HG03520 (cell line): ENCODE results near the gene ACP4.

Source experiments
- ATAC-seq: cut with Tn5 transposase; IDR thresholded peaks from one replicate; pipeline ENCODE4 v1.9.1; 2021; ENCODE audit warnings: mild to moderate bottlenecking, moderate library complexity; ENCODE audit not compliant: unreplicated experiment

The ACP4 gene

DNA sequence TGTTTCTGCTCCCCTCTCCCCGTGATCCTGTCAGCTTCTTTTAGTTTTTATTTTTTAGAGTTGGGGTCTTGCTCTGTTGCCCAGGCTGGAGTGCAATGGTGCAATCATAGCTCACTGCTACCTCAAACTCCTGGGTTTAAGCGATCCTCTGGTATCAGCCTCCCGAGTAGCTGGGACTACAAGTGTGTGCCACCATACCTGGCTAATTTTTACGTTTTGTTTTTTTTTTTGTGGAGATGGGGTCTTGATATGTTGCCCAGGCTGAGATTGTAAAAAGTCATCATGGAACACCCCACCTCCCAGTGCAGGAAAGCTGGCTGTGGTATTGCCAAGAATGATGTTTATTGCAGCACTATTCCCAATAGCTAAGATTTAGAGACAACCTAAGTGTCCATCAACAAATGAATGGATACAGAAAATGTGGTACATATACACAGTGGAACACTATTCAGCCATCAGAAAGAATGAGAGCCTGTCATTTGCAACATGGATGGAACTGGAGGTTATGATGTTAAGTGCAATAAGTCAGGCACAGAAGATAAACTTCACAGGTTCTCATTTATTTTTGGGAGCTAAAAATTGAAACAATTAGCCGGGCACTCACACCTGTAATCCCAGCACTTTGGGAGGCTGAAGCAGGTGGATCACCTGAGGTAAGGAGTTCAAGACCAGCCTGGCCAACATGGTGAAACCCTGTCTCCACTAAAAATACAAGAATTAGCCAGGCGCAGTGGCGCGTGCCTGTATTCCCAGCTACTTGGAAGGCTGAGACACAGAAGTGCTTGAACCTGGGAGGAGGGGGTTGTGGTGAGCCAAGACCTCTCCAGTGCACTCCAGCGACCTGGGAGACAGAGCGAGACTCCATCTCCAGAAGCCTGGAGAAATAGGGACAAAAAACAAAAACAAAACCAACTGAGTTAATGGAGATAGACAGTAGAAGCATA is 49.8 kb downstream of the ACP4 start:
- ATAC-seq: no peak

DNA sequence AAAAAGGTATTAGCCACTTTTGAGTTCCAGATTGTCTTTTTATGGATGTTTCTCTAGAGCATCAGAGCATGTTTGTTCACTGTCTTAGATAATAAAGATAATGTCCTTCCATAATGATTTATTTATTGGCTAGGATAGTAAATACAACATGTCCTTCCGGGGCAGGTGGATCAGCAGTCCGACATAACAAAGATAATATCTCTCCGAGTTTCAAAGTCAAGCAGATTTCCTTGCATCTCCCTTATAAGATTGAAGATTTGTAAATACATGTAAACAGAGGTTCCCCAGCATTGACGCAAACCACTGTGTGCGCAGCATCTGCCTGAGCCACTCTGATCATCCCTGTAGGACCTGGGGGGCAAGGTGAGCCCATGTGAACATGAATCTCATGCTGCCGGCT is 51.9 kb downstream of the ACP4 start:
- ATAC-seq: no peak

DNA sequence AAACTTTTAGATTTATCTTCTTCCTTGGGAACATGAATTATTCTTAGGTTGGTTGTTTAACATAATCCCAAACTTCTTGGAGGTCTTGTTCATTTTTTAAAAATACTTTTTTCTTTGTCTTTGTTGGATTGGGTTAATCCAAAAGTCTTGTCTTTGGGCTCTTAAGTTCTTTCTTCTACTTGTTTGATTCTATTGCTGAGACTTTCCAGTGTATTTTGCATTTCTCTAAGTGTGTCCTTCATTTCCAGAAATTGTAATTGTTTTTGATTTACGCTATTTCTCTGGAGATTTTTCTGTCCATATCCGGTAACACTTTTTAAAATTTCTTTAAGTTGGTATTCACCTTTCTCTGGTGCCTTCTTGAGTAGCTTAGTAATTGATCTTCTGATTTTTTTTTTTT is 53.0 kb downstream of the ACP4 start:
- no peak for ATAC-seq

DNA sequence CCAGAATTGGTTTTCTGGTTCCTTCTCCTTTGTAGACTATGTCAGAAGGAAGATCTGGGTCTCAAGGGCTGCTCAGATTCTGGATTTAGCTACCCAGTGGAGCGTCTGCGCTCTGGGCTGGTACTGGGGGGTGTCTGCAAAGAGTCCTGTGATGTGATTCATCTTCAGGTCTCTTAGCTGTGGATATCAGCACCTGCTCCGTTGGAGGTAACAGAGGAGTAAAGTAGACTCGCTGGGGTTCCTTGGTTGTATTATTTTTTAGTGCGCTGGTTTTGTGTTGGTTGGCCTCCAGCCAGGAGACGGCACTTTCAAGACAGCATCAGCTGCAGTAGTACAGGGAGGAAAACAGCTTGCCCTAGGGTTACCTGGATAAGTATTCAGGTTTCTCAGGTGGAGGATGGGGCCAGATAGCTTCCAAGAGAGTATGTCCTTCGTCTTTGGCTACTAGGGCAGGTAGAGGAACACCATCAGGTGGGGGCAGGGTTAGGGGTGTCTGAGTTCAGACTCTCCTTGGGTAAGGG is 53.5 kb downstream of the ACP4 start:
- ATAC-seq: no peak

DNA sequence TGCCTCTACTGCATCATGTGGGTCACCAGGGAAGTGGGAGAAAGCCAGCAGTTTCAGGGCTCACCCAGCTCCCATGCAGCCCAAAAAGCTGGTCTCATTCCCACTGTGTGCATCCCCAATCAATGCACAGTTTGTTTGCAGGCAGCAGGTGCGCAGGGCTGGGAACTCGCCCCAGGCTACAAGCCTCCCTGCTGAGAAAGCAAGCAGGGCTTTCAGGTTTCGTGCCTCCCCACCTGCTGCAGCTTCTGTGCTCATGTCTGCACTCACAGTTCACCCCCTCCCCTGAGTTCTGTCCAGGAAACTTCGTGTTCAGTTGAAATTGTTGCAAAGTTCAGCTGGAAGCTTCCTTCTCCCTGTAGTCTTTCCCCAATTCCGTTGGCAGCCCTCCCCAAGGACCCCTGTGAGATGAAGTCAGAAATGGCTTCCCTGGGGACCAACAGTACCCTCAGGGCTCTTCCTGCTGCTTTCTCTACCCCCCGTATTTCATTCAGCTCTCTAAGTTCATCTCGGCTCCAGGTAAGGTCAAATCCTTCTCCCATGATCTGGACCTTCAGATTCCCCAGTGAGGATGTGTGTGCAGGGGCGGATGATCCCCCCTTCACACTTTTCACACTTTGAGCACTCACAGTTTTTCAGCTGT is 54.2 kb downstream of the ACP4 start:
- ATAC-seq: no peak
